NCI-H2029 treated with DMSO at 0.1 percent for 48 hours (cell line): ENCODE results near the gene JCAD.
"Not testable (repeated sequence)": the region's sequence is repeated elsewhere in the genome, so short reads cannot be mapped to it uniquely, and the experiment has no call there.

ENCODE experiments used
- DNase-seq: peaks from one replicate; lab custom pipeline; 2025; lab: John Stamatoyannopoulos, UW

Gene JCAD

GRCh38 chr10:30026578-30026977, 32.8 kb downstream of the JCAD start:
- DNase-seq: no peak

- no peak for DNase-seq
These were observed 33.3 kb downstream of the JCAD start for GRCh38 chr10:30026080-30026479.

- not testable (repeated sequence) for DNase-seq
These were observed 34.0 kb downstream of the JCAD start for GRCh38 chr10:30025428-30025827.

DNA sequence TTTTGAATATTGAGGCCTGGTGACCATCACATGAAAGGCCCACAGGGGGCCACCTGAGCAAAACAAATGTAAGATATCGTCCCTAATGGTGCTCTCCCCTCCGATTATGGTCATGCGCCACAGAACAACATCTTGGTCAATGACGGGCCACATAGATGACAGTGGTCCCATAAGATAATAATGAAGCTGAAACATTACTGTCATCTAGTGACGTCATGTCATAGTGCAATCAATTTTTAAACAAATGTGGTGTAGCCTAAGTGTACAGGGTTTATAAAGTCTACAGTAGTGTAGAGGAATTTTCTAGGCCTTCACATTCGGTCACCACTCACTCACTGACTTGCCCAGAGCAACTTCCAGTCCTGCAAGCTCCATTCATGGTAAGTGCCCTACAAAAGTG, 36.8 kb downstream of the JCAD start:
- no peak for DNase-seq

DNA sequence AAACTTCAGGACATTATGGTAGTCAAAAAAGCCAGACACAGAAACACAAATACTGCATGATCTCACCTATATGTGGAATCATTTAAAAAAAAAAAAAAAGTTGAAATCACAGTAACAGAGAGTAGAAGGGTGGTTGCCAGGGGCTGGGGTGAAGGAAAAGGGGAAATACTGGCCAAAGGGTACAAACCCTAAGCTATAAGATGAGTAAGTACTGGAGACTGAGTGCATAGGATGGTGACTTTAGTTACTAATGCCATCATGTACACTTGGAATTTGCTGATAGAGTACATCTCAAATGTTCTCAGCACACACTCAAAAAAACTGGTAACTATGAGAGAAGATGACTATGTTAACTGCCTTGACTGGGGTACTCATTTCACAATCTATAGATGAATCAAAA, 39.9 kb downstream of the JCAD start:
- DNase-seq: no peak

DNA sequence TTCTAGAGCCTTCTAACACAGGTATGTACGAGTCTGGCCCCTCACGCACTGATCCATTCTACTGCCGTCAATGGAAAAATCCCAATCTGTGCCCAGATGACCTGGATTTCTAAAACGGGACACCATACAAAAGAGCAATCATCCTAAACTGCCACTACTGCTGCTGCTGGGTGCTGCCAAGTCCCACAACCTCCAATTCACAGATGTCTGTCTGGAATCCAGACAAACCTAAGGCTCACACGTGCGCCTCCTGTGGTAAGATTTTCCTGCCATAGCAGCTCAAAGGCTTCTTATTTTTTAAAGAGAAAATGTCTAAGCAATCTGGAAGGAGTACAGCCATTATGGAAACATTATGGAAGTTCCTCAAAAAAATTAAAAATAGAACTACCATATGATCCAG, 40.9 kb downstream of the JCAD start:
- no peak for DNase-seq

GRCh38 chr10:30017966-30018365, 41.4 kb downstream of the JCAD start:
- DNase-seq: no peak

DNA sequence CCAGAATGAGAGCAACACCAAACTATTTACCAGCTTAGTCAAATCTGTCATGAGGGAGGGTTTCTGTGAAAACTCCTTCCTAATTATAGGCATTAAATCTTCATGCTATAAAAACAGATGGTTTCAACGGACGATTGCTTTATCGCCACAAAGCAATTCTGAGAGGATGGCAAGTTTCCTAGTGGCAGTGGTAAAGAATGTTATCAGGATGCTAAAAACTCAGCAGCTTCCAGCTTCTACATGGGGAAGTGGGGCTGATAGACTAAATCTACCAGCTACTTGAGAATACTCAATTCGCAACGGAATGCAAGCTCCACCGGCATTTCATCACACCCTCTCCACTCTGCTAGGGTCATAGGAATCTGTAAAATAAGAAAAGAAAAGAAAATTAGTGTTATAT, 41.8 kb downstream of the JCAD start:
- no peak for DNase-seq

DNA sequence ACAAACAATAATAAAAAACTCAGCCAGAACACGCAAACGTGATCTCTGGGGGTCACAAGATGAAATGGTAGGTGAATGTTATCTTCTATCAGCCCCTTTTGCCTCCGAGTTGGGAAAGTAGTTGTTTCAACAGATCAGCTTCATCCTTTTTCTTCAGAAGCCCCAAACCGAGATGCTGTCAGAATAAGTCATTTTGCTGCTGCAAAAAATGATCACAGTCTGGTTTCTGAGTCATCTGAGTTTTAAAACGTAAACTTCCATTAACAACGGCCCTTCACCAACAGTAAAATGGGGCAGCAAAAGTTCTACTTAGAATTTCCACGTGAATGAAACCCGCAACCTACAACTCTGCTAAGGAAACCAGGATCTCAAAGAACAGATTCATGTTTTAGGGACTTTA, 44.9 kb downstream of the JCAD start:
- no peak for DNase-seq

GRCh38 chr10:30013757-30014156, 45.6 kb downstream of the JCAD start:
- no peak for DNase-seq

- no peak for DNase-seq
These were observed 47.3 kb downstream of the JCAD start for GRCh38 chr10:30011956-30012647.

DNA sequence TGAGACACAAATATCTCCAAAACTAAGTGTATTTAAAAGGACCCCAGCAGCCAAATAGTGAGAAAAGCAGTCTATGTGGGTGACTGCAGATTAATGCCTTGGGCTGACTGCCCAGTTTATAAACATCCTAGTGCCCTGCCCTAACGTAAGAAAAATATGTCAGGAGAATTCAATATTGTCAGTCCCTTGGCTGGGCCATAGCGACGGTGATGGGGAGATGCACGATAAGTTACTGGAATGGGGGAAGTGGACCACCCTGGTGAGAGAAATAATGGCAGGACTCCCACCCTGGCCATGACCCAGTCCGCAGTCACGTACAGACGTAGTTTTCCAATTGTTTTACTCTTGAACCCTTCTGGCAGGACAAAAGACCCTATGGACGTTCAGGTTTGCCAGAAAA, 48.0 kb downstream of the JCAD start:
- DNase-seq: no peak

- no peak for DNase-seq
These were observed 52.0 kb downstream of the JCAD start for GRCh38 chr10:30007406-30007805.

DNA sequence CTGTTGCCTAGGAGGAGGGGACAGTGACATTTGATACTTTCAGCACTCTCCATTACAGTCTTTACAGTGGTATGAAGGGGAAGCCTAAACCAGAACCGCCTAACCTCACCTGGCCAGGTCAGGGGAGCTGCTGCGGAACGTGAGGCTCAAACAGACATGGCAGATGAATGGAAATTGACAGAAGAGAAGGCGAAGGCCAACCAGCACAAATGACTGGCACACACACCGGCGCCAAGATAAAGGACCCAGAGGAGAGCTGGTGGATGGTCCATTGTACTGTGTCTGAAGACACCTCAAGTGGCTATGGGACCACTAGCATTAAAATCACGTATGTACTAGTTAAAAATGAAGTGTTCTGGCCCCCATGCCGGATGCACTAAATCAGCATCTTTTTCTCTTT, 53.0 kb downstream of the JCAD start:
- DNase-seq: no peak

DNA sequence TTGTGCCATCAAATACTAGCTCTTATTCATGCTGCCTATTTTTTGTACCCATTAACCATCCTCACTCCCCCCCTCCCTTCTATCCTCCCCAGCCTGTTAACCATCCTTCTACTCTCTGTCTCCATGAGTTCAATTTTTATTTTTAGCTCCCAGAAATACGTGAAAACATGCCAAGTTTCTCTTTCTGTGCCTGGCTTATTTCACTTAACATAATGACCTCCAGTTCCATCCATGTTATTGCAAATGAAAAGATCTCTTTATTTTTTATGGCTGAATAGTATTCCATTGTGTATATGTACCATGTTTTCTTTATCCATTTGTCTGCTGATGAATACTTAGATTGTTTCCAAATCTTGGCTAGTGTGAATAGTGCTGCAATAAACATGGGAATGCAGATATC, 54.3 kb downstream of the JCAD start:
- not testable (repeated sequence) for DNase-seq

GRCh38 chr10:30002426-30003266, 56.7 kb downstream of the JCAD start:
- DNase-seq: no peak

GRCh38 chr10:30000802-30001571, 58.4 kb downstream of the JCAD start:
- no peak for DNase-seq

- DNase-seq: peak; percentile 5
These were observed 61.1 kb downstream of the JCAD start for GRCh38 chr10:29998142-29998808.

GRCh38 chr10:29994811-29995210, 64.6 kb downstream of the JCAD start:
- DNase-seq: no peak

GRCh38 chr10:29993319-29993915, 66.0 kb downstream of the JCAD start:
- DNase-seq: no peak

DNA sequence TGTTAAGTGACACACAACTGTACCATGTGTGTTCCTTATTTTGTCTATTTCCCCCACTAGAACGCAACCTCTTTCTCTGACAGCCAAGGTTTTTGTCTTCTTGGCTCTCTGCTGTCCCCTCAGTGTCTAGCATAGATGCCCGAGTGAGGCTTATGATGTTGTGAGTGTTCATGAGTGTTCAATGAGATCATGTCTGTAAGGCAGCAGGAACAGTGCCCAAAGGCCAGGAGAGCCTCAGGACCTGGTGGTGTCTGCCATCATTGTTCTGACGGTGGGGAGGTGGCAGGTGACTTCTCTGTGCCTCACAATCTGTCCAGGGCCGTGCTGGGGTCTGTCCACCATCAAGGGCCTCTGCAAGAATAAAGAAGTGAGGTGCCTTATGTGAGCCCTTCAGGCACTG, 66.5 kb downstream of the JCAD start:
- no peak for DNase-seq

- no peak for DNase-seq
These were observed 68.0 kb downstream of the JCAD start for GRCh38 chr10:29991382-29991781.
